Activated naive CD8-positive, alpha-beta T cell treated with anti-CD3 and anti-CD28 coated beads, Interleukin-2, amount 50 U/mL, for 24 hours (primary cell): Measurements from ENCODE around the gene JPH3.
"Not testable (repeated sequence)": the region's sequence is repeated elsewhere in the genome, so short reads cannot be mapped to it uniquely, and the experiment has no call there.

Experiments used
- ATAC-seq: fragments of 150-1000 bp; cut with Tn5 transposase; one replicate; pipeline ENCODE4 v1.10.0; 2021
- DNase-seq: peaks from one replicate; pipeline ENCODE4 v3.0.0; 2021
- H3K27ac Mint-ChIP-seq: one replicate; pipeline ENCODE4 v1.8.0; 2021; ENCODE audit warnings: mild to moderate bottlenecking, mixed read lengths
- H3K27me3 Mint-ChIP-seq: one replicate; pipeline ENCODE4 v1.8.0; 2021; ENCODE audit warnings: mixed read lengths
- H3K36me3 Mint-ChIP-seq: one replicate; pipeline ENCODE4 v1.8.0; 2021; ENCODE audit warnings: low read depth, mixed read lengths
- H3K4me1 Mint-ChIP-seq: one replicate; pipeline ENCODE4 v1.8.0; 2021; ENCODE audit warnings: mixed read lengths
- H3K4me3 Mint-ChIP-seq: one replicate; pipeline ENCODE4 v1.8.0; 2021; ENCODE audit warnings: mild to moderate bottlenecking, moderate library complexity, mixed read lengths
- H3K9me3 Mint-ChIP-seq: one replicate; pipeline ENCODE4 v1.8.0; 2021; ENCODE audit warnings: mixed read lengths

The JPH3 gene

DNA sequence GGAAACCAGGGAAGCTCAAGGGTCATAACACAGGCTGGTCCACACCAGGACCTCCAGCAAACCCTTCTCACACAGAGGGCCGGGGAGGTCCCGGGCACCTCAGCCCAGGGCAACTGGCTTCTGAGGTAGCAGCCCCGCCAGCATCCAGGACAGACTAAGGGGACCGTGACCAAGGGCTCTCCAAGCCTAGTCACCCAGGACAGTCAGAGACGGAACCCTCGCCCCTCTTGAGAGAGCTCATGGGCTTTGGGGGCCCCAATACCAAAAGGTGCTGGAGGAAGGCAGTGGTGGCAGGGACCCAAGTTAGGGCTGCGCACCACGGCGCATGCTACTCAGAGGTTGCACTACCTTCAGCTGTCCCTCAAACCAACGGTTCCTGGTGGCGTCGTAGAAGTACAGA lies 108.6 kb downstream of the JPH3 start:
- H3K27ac Mint-ChIP-seq = no peak overlapping the region
- H3K4me3 Mint-ChIP-seq = no peak overlapping the region
- no peaks in the 10 kb centered on the region for H3K9me3 Mint-ChIP-seq
- peaks cover 30% of the 10 kb centered on the region for H3K36me3 Mint-ChIP-seq
- peaks cover 27% of the 10 kb centered on the region for H3K4me1 Mint-ChIP-seq
- DNase-seq = no peak
- no peak for ATAC-seq
- no peaks in the 10 kb centered on the region for H3K27me3 Mint-ChIP-seq

DNA sequence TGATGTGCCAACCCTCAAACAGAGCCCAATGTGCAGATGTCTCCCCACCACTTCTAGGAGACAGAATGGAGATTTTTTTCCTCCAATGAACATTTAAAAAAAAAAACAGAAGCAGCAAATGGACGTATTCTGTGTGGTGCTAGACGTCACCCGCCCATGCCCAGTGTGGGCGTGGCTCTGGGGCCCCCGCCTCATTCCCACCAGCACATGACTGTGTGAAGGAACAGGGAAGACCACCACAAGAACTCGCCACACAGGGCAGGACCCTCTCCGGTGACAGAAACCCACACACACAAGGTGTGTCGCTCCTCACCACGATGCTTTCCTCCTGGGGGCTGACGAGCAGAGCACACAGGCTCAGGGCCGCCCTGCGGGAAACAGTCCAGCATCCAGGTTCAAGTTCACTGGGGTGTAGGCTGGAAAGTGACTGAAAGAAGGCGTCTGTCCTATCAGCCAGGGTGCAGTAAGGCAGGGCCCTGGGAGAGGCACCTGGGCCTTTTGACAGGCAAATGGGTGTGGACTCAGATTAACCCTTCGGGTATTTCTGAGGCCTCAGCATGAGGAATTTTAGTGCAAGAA lies 110.0 kb downstream of the JPH3 start:
- no peak for DNase-seq
- H3K4me1 Mint-ChIP-seq = peaks cover 27% of the 10 kb centered on the region
- no peaks in the 10 kb centered on the region for H3K27me3 Mint-ChIP-seq
- H3K36me3 Mint-ChIP-seq = peaks cover 33% of the 10 kb centered on the region
- H3K4me3 Mint-ChIP-seq = no peak overlapping the region
- ATAC-seq = no peak
- H3K9me3 Mint-ChIP-seq = no peaks in the 10 kb centered on the region
- no peak overlapping the region for H3K27ac Mint-ChIP-seq

DNA sequence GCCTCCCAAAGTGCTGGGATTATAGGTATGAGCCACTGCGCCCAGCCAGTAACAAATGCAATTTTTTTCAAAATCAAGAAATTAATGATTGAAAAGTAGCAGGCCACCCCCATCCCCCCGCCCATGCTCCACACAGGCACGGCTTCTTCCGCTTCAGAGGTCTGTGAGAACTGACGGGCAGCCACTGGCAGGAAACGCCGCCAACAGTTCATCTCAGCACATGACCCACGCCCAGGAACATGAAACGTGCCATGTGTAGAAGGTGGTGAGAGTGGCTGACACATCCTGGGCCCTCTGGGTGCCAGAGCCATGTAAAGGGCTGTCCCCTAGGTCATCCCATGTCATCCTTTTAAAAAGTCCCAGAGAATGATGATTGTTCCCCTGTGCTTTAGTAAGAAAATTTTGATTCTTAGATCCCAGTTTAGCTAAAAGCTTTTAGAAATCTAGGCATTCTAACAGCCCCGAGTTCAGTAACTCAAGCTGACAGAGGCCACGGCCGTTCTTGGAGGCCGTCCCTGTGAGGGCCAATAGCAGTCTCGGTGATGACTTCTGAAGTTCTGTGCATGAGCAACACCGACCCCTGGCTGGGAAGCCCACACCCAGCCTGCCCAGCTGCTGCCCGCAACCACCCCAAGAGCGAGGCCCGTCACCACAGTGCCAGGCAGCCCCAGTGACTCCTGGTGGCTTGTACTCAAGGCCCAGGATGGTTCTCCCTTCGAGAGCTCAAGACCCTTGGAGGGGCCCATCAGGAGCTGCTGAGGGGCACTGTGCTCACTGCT lies 111.3 kb downstream of the JPH3 start:
- Mint-ChIP-seq H3K9me3 (no peaks in the 10 kb centered on the region), H3K4me1 (peaks cover 27% of the 10 kb centered on the region), H3K36me3 (peaks cover 31% of the 10 kb centered on the region), H3K4me3 (no peak overlapping the region), H3K27ac (peak overlapping the region; percentile 72), H3K27me3 (no peaks in the 10 kb centered on the region)
- ATAC-seq (peak; percentile 85), DNase-seq (peak; percentile 56)

DNA sequence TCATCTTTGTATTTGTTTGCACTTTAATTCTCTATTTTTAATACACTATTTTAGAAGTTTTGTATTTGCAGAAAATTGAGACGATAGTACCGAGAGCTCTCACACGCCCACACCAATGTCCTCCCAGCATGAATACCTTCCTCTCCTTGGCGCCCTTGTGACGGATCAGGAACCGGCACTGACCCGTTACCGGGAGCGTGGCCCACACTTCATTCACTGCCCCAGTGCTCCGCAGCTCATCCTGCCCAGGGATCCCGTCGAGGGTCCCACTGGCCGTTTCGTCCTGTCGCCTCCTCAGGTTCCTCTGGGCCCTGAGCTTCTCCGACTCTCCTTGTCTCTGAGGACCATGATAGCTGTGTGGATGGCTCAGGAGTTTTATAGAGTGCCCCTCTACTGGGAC lies 112.9 kb downstream of the JPH3 start:
- DNase-seq (no peak), ATAC-seq (no peak)
- Mint-ChIP-seq H3K4me3 (no peak overlapping the region), H3K27ac (no peak overlapping the region), H3K27me3 (no peaks in the 10 kb centered on the region), H3K9me3 (no peaks in the 10 kb centered on the region), H3K4me1 (peaks cover 27% of the 10 kb centered on the region), H3K36me3 (peaks cover 38% of the 10 kb centered on the region)

DNA sequence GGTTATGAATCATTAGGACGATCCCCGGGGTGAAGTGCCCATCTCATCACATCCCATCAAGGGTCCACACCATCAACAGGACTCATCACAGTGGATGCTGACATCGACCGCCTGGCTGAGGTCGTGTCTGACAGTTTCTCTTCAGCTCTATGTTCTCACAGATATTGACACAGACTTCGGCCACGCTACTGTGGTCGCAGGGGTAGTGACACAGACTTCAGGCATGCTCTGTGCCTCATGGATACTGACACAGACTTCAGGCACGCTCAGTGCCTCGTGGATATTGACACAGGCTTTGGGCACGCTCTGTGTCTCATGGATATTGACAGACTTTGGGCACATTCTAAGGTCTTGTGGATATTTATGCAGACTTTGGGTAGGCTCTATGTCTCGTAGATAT lies 113.3 kb downstream of the JPH3 start:
- H3K4me1 Mint-ChIP-seq = peaks cover 27% of the 10 kb centered on the region
- no peaks in the 10 kb centered on the region for H3K27me3 Mint-ChIP-seq
- H3K9me3 Mint-ChIP-seq = no peaks in the 10 kb centered on the region
- ATAC-seq (no peak), DNase-seq (no peak)
- H3K4me3 Mint-ChIP-seq = no peak overlapping the region
- peaks cover 35% of the 10 kb centered on the region for H3K36me3 Mint-ChIP-seq
- H3K27ac Mint-ChIP-seq = no peak overlapping the region

DNA sequence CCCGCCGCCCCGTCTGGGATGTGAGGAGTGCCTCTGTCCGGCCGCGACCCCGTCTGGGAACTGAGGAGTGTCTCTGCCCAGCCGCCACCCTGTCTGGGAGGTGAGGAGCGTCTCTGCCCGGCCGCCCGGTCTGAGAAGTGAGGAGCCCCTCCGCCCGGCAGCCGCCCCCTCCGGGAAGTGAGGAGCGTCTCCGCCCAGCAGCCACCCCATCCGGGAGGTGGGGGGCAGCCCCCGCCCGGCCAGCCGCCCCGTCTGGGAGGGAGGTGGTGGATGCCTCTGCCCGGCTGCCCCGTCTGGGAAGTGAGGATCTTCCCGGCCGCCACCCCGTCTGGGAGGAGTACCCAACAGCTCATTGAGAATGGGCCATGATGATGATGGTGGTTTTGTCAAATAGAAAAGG lies 116.5 kb downstream of the JPH3 start:
- not testable (repeated sequence) for DNase-seq, H3K27ac Mint-ChIP-seq, H3K27me3 Mint-ChIP-seq, H3K9me3 Mint-ChIP-seq, H3K4me3 Mint-ChIP-seq, ATAC-seq
- Mint-ChIP-seq H3K36me3 (peaks cover 50% of the 10 kb centered on the region), H3K4me1 (peaks cover 26% of the 10 kb centered on the region)

DNA sequence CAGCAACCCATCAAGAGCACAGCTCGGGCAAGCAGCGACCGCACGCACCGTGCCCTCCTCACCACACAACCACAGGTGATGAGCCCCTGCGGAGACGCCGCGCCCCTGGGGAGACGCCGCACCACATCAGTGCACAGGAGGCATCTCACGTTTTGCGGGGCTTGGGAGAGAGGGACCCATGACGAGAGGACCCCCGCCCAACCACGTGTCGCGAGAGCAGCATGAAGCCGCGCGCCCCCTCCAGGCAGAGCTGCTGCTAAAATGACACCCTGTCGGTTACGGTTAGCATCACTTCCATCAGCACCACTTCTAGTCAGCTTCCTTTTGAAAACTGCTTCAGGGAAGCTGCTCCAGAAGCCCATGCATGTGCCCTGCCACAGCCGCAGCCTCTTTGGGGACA lies 118.1 kb downstream of the JPH3 start:
- ATAC-seq (no peak), DNase-seq (no peak)
- H3K4me1 Mint-ChIP-seq = peaks cover 22% of the 10 kb centered on the region
- peaks cover 46% of the 10 kb centered on the region for H3K36me3 Mint-ChIP-seq
- no peaks in the 10 kb centered on the region for H3K9me3 Mint-ChIP-seq
- H3K27me3 Mint-ChIP-seq = no peaks in the 10 kb centered on the region
- no peak overlapping the region for H3K27ac Mint-ChIP-seq
- no peak overlapping the region for H3K4me3 Mint-ChIP-seq

DNA sequence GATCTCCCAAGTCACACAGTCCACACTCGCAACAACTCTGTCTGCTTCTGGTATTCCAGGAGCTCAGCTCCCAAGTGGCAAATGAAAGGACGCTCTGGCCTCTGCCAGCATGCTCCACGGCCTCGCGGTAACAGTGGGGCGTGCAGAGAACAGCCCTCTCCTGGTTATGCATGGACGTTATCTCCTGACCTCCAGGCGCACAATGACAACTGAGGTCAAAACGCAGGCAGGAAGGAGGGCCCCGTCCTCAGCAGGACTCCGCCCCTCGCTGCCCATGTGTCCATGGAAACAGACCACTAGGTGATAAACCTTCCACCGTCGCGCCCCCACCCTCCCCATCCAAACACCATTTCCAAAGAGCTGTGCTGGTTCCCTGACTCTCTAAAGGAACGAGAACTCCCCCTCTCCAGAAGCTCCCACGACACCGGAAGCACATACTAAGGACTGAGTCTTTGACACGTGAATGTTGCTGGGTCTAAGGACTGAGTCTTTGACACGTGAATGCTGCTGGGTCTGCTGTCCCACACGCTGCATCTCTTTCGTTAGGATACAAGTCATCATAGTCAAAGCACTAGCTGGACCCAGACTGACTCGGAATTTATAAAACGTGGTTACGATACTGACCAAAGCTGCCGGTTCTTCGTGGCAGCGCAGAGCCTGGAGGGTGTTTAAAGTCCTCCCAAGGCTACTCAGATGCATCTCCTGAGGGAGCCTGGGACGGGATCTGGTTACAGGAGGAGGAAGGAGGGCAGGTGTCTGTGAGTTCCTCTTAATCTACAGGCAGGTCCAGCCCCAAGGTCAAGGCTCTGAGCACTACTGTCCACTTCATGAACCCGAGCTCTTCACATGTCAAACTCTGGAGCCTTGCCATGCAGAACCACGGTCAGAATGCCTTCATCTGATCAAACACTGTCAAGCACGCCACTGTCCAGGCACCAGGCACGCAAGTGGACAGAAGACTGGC lies 119.6 kb downstream of the JPH3 start:
- ATAC-seq (no peak), DNase-seq (no peak)
- peaks cover 19% of the 10 kb centered on the region for H3K4me1 Mint-ChIP-seq
- no peak overlapping the region for H3K4me3 Mint-ChIP-seq
- no peak overlapping the region for H3K27ac Mint-ChIP-seq
- no peaks in the 10 kb centered on the region for H3K27me3 Mint-ChIP-seq
- peaks cover 42% of the 10 kb centered on the region for H3K36me3 Mint-ChIP-seq
- H3K9me3 Mint-ChIP-seq = no peaks in the 10 kb centered on the region

DNA sequence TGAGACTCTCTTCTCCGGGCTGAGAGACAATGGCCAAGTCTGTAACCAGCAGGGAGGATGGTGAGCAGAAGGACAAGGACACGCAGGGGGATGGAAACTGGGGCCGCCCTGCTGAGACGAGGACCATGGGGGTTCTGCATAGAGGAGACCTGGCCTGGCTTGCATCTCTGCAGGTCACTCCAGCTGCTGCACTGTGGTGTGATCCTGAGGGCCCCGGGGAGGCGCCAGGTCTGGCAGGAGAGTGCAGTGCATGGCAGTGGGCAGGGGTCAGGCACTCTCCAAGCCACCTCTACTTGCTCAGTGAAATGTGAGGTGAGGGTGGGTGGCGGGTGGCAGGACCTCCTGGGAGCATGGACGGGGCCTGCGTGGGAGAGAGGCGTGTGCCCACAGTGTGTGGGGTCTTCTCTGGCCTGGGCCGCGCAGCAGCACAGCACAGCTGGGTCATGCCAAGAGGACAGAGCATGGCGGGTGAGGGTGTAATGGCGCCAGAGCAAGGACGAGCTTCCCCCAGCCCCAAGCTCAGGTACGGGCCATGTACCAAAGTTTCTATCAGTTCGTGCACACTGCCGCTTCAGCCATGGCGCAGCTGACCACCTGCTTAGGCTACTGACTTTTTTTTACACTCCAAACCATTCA lies 120.4 kb downstream of the JPH3 start:
- Mint-ChIP-seq H3K4me1 (peaks cover 19% of the 10 kb centered on the region), H3K4me3 (no peak overlapping the region), H3K27me3 (no peaks in the 10 kb centered on the region), H3K9me3 (no peaks in the 10 kb centered on the region), H3K27ac (no peak overlapping the region), H3K36me3 (peaks cover 44% of the 10 kb centered on the region)
- DNase-seq (no peak), ATAC-seq (no peak)

DNA sequence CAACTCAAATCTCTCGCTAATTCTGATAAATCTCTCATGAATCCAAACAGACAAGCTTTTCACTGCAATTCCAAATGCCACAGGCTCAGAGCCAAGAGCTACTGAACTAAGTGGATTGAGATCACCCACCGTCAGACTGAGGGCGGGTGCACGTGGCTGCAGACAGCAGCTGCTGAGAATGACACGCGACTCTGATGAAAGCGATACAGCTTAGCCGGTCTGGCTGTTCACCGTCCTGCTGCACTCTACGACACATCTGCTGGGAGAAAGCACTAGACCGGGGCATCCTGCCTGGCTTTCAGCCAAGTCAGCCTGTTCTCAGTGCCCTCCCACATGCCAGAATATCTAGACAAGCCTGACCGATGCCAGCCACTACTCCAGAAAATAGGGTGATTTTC lies 120.9 kb downstream of the JPH3 start:
- H3K36me3 Mint-ChIP-seq = peaks cover 43% of the 10 kb centered on the region

DNA sequence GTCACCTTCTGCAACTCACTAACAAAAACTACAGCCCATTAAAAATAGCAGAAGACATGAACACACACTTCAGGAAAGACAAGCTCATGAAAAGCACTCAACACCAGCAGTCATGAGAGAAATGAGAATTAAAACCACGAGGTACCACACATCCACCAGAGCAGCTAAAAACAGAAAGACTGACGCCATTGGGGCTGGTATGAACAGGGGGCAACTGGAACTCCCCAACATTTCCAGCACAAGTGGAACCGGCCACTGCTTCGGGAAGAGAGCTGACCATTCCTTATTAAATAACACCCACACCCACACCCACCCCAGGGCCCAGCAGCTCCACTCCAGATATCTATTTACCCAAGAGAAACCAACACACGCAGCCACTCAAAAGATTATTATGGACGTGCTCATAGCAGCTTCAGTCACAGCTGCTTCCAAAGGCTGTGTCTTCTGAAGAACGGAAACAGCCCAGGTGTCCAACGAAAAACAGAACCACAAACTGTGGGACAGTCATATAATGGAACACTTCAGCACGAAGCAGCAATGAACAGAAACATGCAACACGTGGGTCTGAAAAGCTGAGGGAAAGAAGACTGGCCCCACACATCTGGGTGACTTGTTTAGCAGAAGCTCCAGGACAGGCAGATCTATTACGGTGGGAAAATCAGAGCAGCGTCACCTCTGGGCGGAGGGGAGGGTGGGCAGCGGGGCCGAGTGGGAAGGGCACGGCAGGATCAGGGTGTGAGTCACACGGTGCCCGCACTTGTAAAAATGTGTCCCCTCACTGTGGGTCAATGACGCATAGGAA lies 122.4 kb downstream of the JPH3 start:
- peak; percentile 29 for ATAC-seq

More for the DNA sequence above, 120.9 kb downstream of the JPH3 start:
- Mint-ChIP-seq H3K4me1 (peaks cover 19% of the 10 kb centered on the region), H3K27ac (no peak overlapping the region), H3K4me3 (no peak overlapping the region), H3K9me3 (no peaks in the 10 kb centered on the region), H3K27me3 (no peaks in the 10 kb centered on the region)
- ATAC-seq = peak; percentile 20
- no peak for DNase-seq

DNA sequence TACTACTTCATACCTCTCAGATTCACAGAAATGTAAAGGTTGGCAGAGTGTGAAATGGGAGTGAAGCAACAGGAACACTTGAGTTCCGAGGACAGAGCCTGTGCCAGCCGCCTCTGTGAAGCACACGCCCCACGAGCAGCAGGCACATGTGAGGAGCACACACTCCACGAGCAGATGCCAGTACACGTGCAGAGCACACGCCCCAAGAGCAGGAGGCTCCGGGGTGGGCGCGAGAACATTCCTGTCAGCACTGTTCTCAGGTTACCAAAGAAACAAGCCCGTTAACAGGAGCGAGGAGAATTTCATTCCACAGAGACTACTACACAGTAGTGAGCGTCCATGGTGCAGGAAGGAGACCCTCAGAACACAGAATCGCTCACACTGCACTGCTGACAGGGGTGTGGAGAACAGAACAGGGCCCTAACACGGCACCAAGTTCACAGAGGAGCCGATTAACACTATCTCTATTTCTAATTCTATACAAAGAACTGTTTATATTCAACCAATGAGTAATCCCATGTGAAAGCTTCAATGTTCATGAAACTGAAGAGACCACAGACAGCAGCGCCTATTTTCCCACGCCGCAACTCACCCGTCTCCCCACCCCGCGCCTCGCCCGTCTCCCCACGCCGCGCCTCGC lies 123.4 kb downstream of the JPH3 start:
- ATAC-seq (no peak), DNase-seq (no peak)
- Mint-ChIP-seq H3K4me1 (peaks cover 19% of the 10 kb centered on the region), H3K27ac (no peak overlapping the region), H3K4me3 (no peak overlapping the region), H3K36me3 (peaks cover 48% of the 10 kb centered on the region), H3K9me3 (no peaks in the 10 kb centered on the region), H3K27me3 (no peaks in the 10 kb centered on the region)

More for the DNA sequence above, 122.4 kb downstream of the JPH3 start:
- peaks cover 19% of the 10 kb centered on the region for H3K4me1 Mint-ChIP-seq
- H3K27me3 Mint-ChIP-seq = no peaks in the 10 kb centered on the region
- H3K4me3 Mint-ChIP-seq = no peak overlapping the region
- no peaks in the 10 kb centered on the region for H3K9me3 Mint-ChIP-seq
- peak; percentile 13 for DNase-seq
- peak overlapping the region; percentile 25 for H3K27ac Mint-ChIP-seq
- peaks cover 45% of the 10 kb centered on the region for H3K36me3 Mint-ChIP-seq

DNA sequence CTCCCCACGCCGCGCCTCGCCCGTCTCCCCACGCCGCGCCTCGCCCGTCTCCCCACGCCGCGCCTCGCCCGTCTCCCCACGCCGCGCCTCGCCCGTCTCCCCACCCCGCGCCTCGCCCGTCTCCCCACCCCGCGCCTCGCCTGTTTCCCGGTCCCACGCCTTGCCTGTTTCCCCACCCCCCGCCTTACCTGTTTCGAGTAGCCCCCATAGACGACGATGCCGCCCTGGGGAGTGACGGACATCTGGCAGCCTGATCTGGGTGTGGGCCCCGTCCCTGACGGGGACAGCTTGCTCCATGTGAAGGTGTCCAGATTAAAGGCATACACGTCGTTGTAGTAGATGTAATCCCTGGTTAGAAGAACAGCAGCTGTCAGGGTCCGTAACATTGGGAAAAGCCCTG lies 124.3 kb downstream of the JPH3 start:
- not testable (repeated sequence) for H3K27ac Mint-ChIP-seq
- H3K4me1 Mint-ChIP-seq = peaks cover 19% of the 10 kb centered on the region

More for the DNA sequence above, 124.3 kb downstream of the JPH3 start:
- not testable (repeated sequence) for H3K9me3 Mint-ChIP-seq, H3K27me3 Mint-ChIP-seq, DNase-seq, ATAC-seq, H3K4me3 Mint-ChIP-seq
- peaks cover 51% of the 10 kb centered on the region for H3K36me3 Mint-ChIP-seq
